CD4-positive, alpha-beta T cell treated with Interleukin-17A for 4 hours (primary cell): ENCODE measurements around the gene NCOA6.
"Not testable (repeated sequence)": the region's sequence is repeated elsewhere in the genome, so short reads cannot be mapped to it uniquely, and the experiment has no call there.

Experiments
- DNase-seq: peaks from one replicate; pipeline ENCODE4 v3.0.0-alpha.2; 2020; ENCODE audit warnings: mixed read lengths

NCOA6 gene

DNA sequence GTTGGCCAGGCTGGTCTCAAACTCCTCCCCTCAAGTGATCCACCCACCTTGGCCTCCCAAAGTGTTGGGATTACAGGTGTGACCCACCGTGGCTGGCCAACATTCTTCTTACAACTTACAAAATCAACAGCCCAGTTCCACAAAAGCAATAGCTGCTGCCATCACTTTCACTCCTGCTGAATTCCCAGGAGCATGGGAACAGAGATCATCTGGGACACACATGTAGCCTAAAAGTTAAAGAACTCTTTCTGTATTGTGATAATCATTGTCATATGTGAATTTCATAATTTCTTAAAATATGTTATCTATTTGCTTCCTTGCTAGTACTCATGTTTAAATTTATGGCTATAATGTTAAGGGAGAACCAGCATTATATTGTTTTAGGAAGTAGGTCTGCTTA lies 51.7 kb downstream of the NCOA6 start:
- no peak for DNase-seq

- DNase-seq, result no peak
Measured at GRCh38 chr20:34772437-34772836, 53.0 kb downstream of the NCOA6 start.

DNA sequence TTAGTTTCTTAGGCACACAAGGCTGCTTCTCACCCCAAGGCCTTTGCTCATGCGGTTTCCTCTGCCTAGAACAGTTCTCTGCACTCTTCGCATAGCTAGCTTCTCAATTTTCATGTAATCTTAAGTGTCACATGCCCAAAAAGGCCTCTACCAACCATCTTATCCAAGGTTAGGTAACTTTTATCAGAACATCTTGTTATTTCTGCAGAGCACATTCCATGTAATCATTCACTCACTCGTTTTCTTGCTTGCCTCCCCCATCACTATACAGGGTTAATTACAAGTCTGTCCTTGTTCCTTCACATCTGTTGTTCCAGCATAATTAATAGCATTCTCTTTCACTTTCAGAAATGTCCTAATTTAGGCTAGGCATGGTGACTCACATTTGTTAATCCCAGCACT lies 53.8 kb downstream of the NCOA6 start:
- no peak for DNase-seq

GRCh38 chr20:34768096-34768495 lies 57.4 kb downstream of the NCOA6 start:
- no peak for DNase-seq

GRCh38 chr20:34762031-34762555 lies 63.4 kb downstream of the NCOA6 start:
- DNase-seq, result no peak

DNA sequence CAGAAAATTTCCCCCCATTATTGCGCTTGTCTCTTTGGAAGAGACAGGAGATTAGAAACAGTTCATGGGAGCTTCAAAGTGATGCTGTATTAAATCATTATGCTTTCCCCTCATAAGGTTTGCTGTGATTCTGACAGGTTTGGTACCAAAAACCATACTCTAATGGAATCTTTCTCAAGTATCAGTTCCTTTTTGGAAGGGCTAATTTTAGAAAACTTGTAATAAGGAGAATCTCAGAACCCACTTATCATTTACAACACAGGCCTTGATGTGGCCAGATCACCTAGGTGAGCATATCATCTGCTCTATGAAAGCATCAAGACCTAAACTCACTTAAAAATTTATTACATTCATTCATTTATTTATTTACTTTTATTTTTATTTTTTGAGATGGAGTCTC lies 70.1 kb downstream of the NCOA6 start:
- no peak for DNase-seq

- no peak for DNase-seq
Measured at GRCh38 chr20:34754611-34755010, 70.8 kb downstream of the NCOA6 start.

GRCh38 chr20:34753706-34754461 lies 71.6 kb downstream of the NCOA6 start:
- DNase-seq, result no peak

GRCh38 chr20:34751453-34751852 lies 74.0 kb downstream of the NCOA6 start:
- no peak for DNase-seq

DNA sequence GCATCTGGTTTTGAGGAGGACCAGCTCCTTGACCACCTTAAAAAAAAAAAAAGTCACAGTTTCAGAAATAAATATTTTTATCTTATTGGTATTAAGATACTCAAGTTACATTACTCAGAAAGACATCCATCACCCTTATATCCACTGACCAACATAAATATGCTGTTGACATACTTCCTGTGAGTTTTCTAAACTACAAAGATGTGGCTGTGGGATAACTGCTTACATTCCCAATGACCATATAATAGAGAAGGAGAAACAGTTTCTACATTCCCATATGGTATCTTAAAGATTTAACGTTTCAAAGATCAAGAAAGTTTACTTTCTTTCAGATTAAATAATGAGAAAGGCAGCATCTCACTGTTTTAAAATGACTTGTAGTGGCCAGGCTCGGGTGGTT lies 75.0 kb downstream of the NCOA6 start:
- no peak for DNase-seq

DNA sequence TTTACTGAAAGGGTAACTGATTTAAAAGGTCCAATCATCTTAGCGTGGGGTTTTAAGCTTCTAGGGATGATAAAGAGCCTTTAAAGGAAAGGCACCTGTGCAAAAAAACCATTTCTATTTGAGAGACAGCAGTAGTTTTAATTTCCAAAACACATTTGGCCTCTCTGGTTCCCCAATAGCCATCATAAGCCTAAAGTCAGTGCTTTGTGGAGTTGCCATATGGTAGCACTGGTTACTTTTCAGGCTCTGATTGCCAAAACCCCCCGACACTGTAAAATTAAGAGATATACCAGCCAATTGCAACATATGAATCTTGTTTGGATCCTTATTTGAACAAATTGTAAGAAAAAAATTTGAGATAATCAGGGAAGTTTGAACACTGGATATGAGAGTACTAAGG lies 76.7 kb downstream of the NCOA6 start:
- no peak for DNase-seq

DNA sequence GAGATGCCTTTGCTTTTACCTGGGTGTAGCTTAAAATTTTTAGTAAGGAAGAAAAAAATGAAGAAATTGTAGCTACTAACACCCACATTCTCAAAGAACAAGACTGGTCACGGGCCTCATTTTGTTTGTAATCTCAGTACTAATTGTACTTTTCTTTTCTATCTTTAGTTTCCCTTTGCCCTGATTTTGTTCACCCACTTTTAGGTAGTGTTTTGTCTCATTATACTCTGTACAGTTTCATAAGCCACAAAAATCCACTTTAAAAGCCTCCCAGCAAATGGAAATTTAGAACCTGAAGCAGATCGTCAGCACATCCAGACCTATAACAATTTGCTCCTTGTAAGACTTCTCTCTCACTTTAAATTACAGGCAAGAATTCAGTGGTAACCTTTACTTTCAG lies 78.0 kb downstream of the NCOA6 start:
- DNase-seq, result no peak

- DNase-seq, result no peak
Measured at GRCh38 chr20:34746674-34747073, 78.8 kb downstream of the NCOA6 start.

DNA sequence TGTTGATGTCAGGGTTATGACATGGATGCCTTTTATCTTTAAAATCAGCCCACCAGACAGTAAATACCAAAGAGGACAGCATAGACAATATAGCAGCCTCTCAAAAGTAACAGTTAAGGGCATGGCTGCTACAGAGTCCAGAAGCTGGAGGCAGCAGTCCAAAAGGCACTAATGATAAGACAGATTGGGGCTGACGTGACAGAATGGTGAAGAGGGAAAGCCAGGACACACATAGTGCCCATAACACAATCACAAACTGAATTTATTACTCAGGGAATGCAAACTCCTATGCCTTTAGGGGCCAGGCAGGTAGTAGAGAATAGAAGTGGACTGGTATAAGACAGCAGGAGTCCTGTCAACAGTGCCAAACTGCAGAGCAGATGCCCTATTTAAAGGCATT lies 80.6 kb downstream of the NCOA6 start:
- DNase-seq, result no peak

DNA sequence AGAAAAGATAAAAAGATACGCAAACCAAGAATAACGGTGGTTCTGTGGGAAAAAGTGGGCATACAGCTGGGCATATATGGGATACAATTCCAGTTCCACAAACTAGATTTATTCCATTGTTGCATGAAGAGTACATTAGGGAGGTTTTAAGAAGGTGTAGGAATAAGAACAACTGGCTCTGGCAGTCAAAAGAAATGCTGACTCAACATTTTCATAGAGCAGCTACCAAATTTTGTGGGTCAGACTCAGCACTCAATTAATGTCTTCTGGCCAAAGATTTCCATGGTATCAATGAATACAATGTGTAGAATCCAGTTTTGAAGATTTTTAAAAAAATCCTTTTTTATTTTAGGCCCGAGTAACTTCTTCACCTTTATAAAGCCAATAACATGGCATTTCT lies 81.1 kb downstream of the NCOA6 start:
- DNase-seq, result no peak

GRCh38 chr20:34743039-34743438 lies 82.4 kb downstream of the NCOA6 start:
- no peak for DNase-seq

DNA sequence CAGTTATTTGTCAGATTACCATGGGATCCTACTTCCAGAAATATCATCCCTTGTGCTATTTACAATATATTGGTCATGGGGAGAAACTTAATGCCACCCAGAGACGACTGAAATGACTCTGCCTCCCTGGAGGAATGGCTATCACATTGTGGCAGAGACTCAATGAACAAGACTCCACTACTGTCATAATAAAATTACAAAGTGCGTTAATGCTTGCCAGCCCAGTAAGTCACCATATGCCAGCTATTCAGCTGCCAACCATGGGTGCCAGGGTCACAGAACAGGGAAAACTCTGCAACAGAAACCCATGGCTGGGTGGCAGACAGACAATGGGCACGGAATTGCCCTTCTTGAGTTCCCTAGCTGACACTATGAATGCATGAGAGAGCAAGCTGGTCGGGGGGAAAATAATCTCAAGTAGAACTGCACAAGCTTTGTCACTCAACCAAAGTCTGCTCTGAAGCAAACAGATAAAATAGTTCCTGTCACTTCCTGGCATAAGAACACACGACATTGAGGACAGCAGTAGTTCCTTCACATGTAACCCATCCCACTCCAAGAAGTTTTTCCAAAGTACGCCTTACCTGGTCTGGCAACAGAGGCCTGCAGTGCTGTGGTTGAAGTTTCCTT lies 89.2 kb downstream of the NCOA6 start:
- DNase-seq, result no peak

GRCh38 chr20:34732523-34732922 lies 92.9 kb downstream of the NCOA6 start:
- no peak for DNase-seq

GRCh38 chr20:34729416-34729815 lies 96.0 kb downstream of the NCOA6 start:
- DNase-seq, result no peak

DNA sequence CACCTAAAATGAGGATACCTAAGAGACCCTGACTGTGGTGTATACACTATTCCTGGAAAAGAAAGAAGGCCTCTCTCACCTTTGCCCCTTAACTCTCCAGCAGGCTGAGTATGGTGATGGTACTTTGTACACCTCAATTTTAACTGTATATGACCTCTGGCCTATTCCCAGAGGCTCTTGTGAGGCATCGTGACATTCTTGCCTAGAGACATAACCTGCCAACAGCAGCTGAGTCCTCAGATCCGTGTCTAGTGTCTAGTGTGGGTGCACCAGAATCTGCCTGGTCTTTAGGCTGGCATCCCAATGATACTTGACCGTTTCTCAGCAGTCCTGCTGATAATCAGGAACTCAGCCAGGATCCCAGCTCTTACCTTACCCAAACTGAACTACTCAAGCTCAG lies 101.3 kb downstream of the NCOA6 start:
- DNase-seq, result no peak

- not testable (repeated sequence) for DNase-seq
Measured at GRCh38 chr20:34722560-34722959, 102.9 kb downstream of the NCOA6 start.

DNA sequence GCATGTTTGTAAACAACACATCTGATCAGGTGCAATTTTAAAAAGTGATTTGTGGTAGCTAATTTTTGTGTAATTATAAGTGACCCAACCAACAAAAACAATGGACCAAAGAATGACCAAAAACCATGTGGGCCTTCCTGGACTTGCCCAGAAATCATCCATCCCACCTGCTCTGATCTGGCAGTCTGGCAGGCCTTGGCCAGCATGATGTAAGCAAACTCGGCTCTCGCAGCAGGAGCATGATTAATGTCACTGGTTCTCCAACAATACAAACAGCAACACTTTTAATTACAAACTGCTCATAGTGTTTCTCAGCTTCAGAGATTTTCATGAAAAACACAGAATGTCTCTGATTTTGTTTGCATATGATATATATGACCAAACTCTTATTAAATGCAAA lies 105.2 kb downstream of the NCOA6 start:
- no peak for DNase-seq

GRCh38 chr20:34719242-34720017 lies 106.0 kb downstream of the NCOA6 start:
- not testable (repeated sequence) for DNase-seq
